K562 (cell line): Measurements from ENCODE around the gene UPF1. TPM values are rescaled to one million over a fixed set of nuclear protein-coding genes. Genes with fewer than 3 reads are reported as not detected.
"Not testable (repeated sequence)": the region's sequence is repeated elsewhere in the genome, so short reads cannot be mapped to it uniquely, and the experiment has no call there.

Experiments
- ATAC-seq: fragments of 200-7000 bp; cut with Tn5 transposase; 3 replicates; pipeline ENCODE4 v1.9.1; 2020; ENCODE audit warnings: moderate library complexity
- BruUV-seq: library from RNA; stranded (reverse); fragments of 400-500 nt; replicated peaks from 2 replicates; lab custom pipeline; 2021; lab: Mats Ljungman, UMichigan
- CTCF ChIA-PET: fragments of 300-600 bp; formaldehyde crosslinking; extraction: SDS; loops from one replicate; lab custom pipeline; 2021; ENCODE audit warnings: low intra/inter-chr PET ratio; lab: Yijun Ruan, JAX
- POLR2A ChIA-PET: fragments of 300-600, 350-650 bp; sonication (Branson Sonifier 250); formaldehyde crosslinking; extraction: SDS; loops from one replicate; lab custom pipeline; 2021; ENCODE audit warnings: antibody characterized with exemption, inconsistent platforms; lab: Yijun Ruan, JAX
- DNase-seq, 4 experiments: peaks; one replicate each; pipeline versions ENCODE4 v3.0.0 to v3.0.0-alpha.2; 2011 to 2018; ENCODE audit warnings: low spot score in 3 of 4, mixed read lengths in 3 of 4; ENCODE audit errors: extremely low read depth in 1 of 4
- FAIRE-seq: peaks from 2 replicates; lab custom pipeline; 2011; peaks lifted over from hg19 to GRCh38; lab: Jason Lieb, UNC
- H2AFZ ChIP-seq: 2 replicates; pipeline ENCODE4 v1.6.0; 2011; ENCODE audit warnings: low read depth, low read length, control low read depth, inconsistent platforms
- H3K27ac ChIP-seq: fragments of 200-600 bp; 3 replicates; pipeline ENCODE4 v1.8.0; 2011; ENCODE audit warnings: low read depth, mild to moderate bottlenecking, control low read depth, inconsistent platforms, low read length, moderate library complexity, mixed read lengths; ENCODE audit errors: extremely low read depth
- H3K27me3 ChIP-seq, 2 experiments: fragments of 300-600 bp in 1 of 2; 2 replicates in 1 of 2; 3 replicates in 1 of 2; pipeline versions ENCODE4 v1.6.0 to v1.8.0; 2011; ENCODE audit warnings: inconsistent platforms in 2 of 2, low read length in 2 of 2, mild to moderate bottlenecking in 1 of 2, mixed read lengths in 1 of 2, moderate library complexity in 1 of 2; ENCODE audit not compliant: control insufficient read depth in 2 of 2, insufficient read depth in 2 of 2
- H3K36me3 ChIP-seq: fragments of 300-600 bp; 3 replicates; pipeline ENCODE4 v1.8.0; 2011; ENCODE audit warnings: mild to moderate bottlenecking, low read length, inconsistent platforms; ENCODE audit not compliant: control insufficient read depth, insufficient read depth
- H3K4me1 ChIP-seq, 2 experiments: fragments of 200-600 bp in 1 of 2; replicated peaks in 1 of 2; 2 replicates in 1 of 2; 3 replicates in 1 of 2; pipeline versions ENCODE4 v1.5.1 to v1.8.0; 2011; ENCODE audit warnings: inconsistent platforms in 2 of 2, low read length in 2 of 2, mild to moderate bottlenecking in 1 of 2, mixed read lengths in 1 of 2, moderate library complexity in 1 of 2; ENCODE audit not compliant: control insufficient read depth in 2 of 2, insufficient read depth in 2 of 2
- H3K4me2 ChIP-seq: 2 replicates; pipeline ENCODE4 v1.6.1; 2011; ENCODE audit warnings: low read length, control low read depth, inconsistent platforms, mixed read lengths; ENCODE audit not compliant: insufficient read depth
- H3K4me3 ChIP-seq: fragments of 200-600 bp; sonication (generic), shearing (Covaris generic); 2 replicates; pipeline ENCODE4 v1.5.1; 2016; ENCODE audit warnings: control low read depth, inconsistent platforms
- H3K79me2 ChIP-seq: fragments of 200-600 bp; 3 replicates; pipeline ENCODE4 v1.8.0; 2011; ENCODE audit warnings: low read length, inconsistent platforms; ENCODE audit not compliant: control insufficient read depth, insufficient read depth
- H3K9ac ChIP-seq, 2 experiments: 2 replicates each; pipeline versions ENCODE4 v1.6.0 to v1.6.1; 2011; ENCODE audit warnings: low read depth in 2 of 2, low read length in 2 of 2, control low read depth in 1 of 2, inconsistent platforms in 1 of 2, mild to moderate bottlenecking in 1 of 2, mixed read lengths in 1 of 2; ENCODE audit not compliant: insufficient read depth in 1 of 2
- H3K9me1 ChIP-seq: one replicate; pipeline ENCODE4 v1.6.0; 2011; ENCODE audit warnings: inconsistent platforms, mild to moderate bottlenecking, low read length, moderate library complexity; ENCODE audit not compliant: control insufficient read depth, insufficient read depth
- H3K9me3 ChIP-seq: replicated peaks from 2 replicates; pipeline ENCODE4 v1.5.1; 2011; ENCODE audit warnings: low read depth, low read length, inconsistent platforms; ENCODE audit not compliant: control insufficient read depth, insufficient read depth
- H4K20me1 ChIP-seq: replicated peaks from 2 replicates; pipeline ENCODE4 v1.6.1; 2011; ENCODE audit warnings: low read length, inconsistent platforms, mixed read lengths; ENCODE audit not compliant: control insufficient read depth, insufficient read depth
- ATF3 ChIP-seq, 2 experiments: fragments of 450-650 bp in 1 of 2; sonication (generic) in 1 of 2; formaldehyde crosslinking in 1 of 2; IDR thresholded peaks in 1 of 2; conservative IDR thresholded peaks in 1 of 2; 2 replicates each; pipeline versions ENCODE4 v1.6.1 to v1.8.1; 2016 to 2023; ENCODE audit warnings: mild to moderate bottlenecking in 2 of 2, moderate library complexity in 2 of 2, inconsistent platforms in 1 of 2, missing genetic modification reagents in 1 of 2
- NFIC ChIP-seq: fragments of 450-650 bp; IDR thresholded peaks from 2 replicates; pipeline ENCODE4 v1.6.1; 2017; ENCODE audit warnings: mild to moderate bottlenecking, inconsistent platforms
- WGBS: fragments of 100-300 bp; shearing (Covaris generic); methylation state at CpG from one replicate; pipeline ENCODE4 v1.1.6; 2016; ENCODE audit warnings: low coverage, mixed read lengths; ENCODE audit not compliant: insufficient coverage; ENCODE audit errors: missing lambda C conversion rate; 5-methylcytosine and 5-hydroxymethylcytosine counted together
- in situ Hi-C: fragments of 300-500 bp; cut with MboI; formaldehyde crosslinking; loops from 4 replicates; pipeline ENCODE4 v1.15.0; 2018; ENCODE audit warnings: inconsistent platforms, mixed read lengths
- intact Hi-C: fragments of 100-400 bp; cut with micrococcal nuclease; formaldehyde crosslinking; loops from 2 replicates; pipeline ENCODE4 v1.14.2; 2022
- polyA plus RNA-seq, 8 experiments: library from polyadenylated mRNA; depleted of rRNA in 4 of 8; stranded (reverse) in 5 of 8; unstranded in 3 of 8; fragments of >200 nt; fragmentation: Nextera tagmentation in 2 of 8; fragmentation: Illumina TruSeq in 1 of 8; extraction: Ambion mirVana in 2 of 8; extraction: Trizol in 1 of 8; gene quantifications; 2 replicates each; pipeline versions ENCODE4 v1.2.1 to v1.2.3, GENCODE V29; 2011 to 2014; ENCODE audit warnings: inconsistent platforms in 1 of 8, missing spikeins in 1 of 8
- total RNA-seq, 7 experiments: library from RNA; depleted of rRNA in 6 of 7; stranded (reverse); fragments of >200 nt in 6 of 7; fragmentation: Illumina TruSeq in 2 of 7; extraction: Trizol in 2 of 7; gene quantifications; 2 replicates each; pipeline versions ENCODE4 v1.2.1 to v1.2.3, GENCODE V29; 2011 to 2021; ENCODE audit warnings: low replicate concordance in 1 of 7

UPF1 gene
- total and polyA plus RNA-seq, 9 of the 15 experiments (the other 6 are each of a cell fraction or from before 2014, with no cell fraction given) = 0.34 to 103 (median 27.9) TPM

DNA sequence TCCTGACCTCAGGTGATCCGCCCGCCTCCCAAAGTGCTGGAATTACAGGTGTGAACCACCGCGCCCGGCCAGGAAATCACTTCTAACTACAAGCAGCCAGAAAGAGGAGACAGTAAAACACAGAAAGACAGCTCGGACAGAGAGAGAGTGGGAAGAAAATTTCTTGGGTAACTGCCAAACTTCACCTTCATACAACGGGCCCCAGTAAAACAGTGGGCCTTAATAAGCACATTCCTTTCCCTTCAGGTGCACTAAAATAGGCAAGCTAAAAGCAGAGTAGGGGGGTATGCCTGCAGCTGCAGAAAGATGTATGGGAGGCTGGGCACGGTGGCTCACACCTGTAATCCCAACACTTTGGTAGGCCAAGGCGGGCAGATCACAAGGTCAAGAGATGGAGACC is 85.8 kb downstream of the UPF1 start:
- WGBS = 66% methylated on average over 9 of the region's 9 CpGs
- BruUV-seq; H4K20me1 ChIP-seq; H2AFZ ChIP-seq; H3K9me3 ChIP-seq; ATAC-seq; H3K27ac ChIP-seq; in situ Hi-C loops; H3K9ac ChIP-seq; H3K27me3 ChIP-seq; DNase-seq; H3K9me1 ChIP-seq; FAIRE-seq; TF ChIP-seq ATF3 (IDR thresholded peaks at IDR 0.05): not testable (repeated sequence)
- Histone ChIP-seq H3K4me2 (peak overlapping the region; percentile 94), H3K36me3 (peaks cover 59% of the 10 kb centered on the region; the same call in 2 of the 3 replicates), H3K4me1 (peaks cover 8 to 33% of the 10 kb centered on the region in 2 experiments; a peak in 4 of 5 replicates), H3K79me2 (peaks cover 72% of the 10 kb centered on the region), H3K4me3 (peak overlapping the region; percentile 95)
- ChIA-PET POLR2A (interaction anchor here (3.6 kb wide), 1 partner anchor 9 kb away, joined by 37 read pairs; no protein-coding TSS in a partner anchor), CTCF (interaction anchor here (0.8 kb wide), 1 partner anchor 69 kb away, joined by 3 read pairs; no protein-coding TSS in a partner anchor)
- intact Hi-C loops = loop anchor here (5.0 kb wide), 1 partner anchor 220 kb away; the partner anchor contains the start of gene TMEM161A
- TF ChIP-seq ATF3 (CRISPR knock-in tag; conservative IDR thresholded peaks at IDR 0.05) (0 out of 2 replicates have a peak, but pooled peaks have one; percentile 57), NFIC (peak; percentile 68)

Other genes starting within 250 kb of the UPF1 start
Only the 7 nearest of the 13 such genes appear.
- gene KLHL26, start 194.9 kb upstream of the UPF1 start, total RNA-seq (2014; rRNA removed) = 2.4 and 6.7 TPM in 2 replicates
- 0.80 and 1.0 TPM in 2 replicates for gene KLHL26, start 194.9 kb upstream of the UPF1 start, total RNA-seq (2014; rRNA removed; fragmentation: Illumina TruSeq; extraction: Trizol)
- 1.3 and 1.8 TPM in 2 replicates for gene KLHL26, start 194.9 kb upstream of the UPF1 start, total RNA-seq (2015; rRNA removed; fragmentation: Illumina TruSeq; extraction: Trizol)
- gene KLHL26, start 194.9 kb upstream of the UPF1 start, total RNA-seq (2021) = 12.7 and 13.3 TPM in 2 replicates
- 1.4 and 2.2 TPM in 2 replicates for gene KLHL26, start 194.9 kb upstream of the UPF1 start, polyA plus RNA-seq (2011; rRNA removed)
- 1.9 and 3.1 TPM in 2 replicates for gene KLHL26, start 194.9 kb upstream of the UPF1 start, polyA plus RNA-seq (2014; fragmentation: Illumina TruSeq; extraction: Trizol)
- gene KLHL26, start 194.9 kb upstream of the UPF1 start, polyA plus RNA-seq (2014; fragmentation: Nextera tagmentation; extraction: Ambion mirVana) = under 1 TPM; 0.13 to 0.17 TPM
- gene KLHL26, start 194.9 kb upstream of the UPF1 start, polyA plus RNA-seq (2014; rRNA removed) = 3.3 and 5.1 TPM in 2 replicates
- 1.5 and 1.6 TPM in 2 replicates for gene CRTC1, start 148.3 kb upstream of the UPF1 start, total RNA-seq (2014; rRNA removed)
- 0.25 and 0.29 TPM in 2 replicates for gene CRTC1, start 148.3 kb upstream of the UPF1 start, total RNA-seq (2014; rRNA removed; fragmentation: Illumina TruSeq; extraction: Trizol)
- gene CRTC1, start 148.3 kb upstream of the UPF1 start, total RNA-seq (2015; rRNA removed; fragmentation: Illumina TruSeq; extraction: Trizol) = 0.83 and 1.3 TPM in 2 replicates
- 3.8 and 4.3 TPM in 2 replicates for gene CRTC1, start 148.3 kb upstream of the UPF1 start, total RNA-seq (2021)
- gene CRTC1, start 148.3 kb upstream of the UPF1 start, polyA plus RNA-seq (2011; rRNA removed) = 0.36 and 0.47 TPM in 2 replicates
- gene CRTC1, start 148.3 kb upstream of the UPF1 start, polyA plus RNA-seq (2014; fragmentation: Illumina TruSeq; extraction: Trizol) = 1.2 and 1.7 TPM in 2 replicates
- not detected for gene CRTC1, start 148.3 kb upstream of the UPF1 start, polyA plus RNA-seq (2014; fragmentation: Nextera tagmentation; extraction: Ambion mirVana)
- gene CRTC1, start 148.3 kb upstream of the UPF1 start, polyA plus RNA-seq (2014; rRNA removed) = 1.8 and 2.1 TPM in 2 replicates
- gene COMP, start 40.7 kb upstream of the UPF1 start, total RNA-seq (2014; rRNA removed) = not detected in 2 replicates
- gene COMP, start 40.7 kb upstream of the UPF1 start, total RNA-seq (2014; rRNA removed; fragmentation: Illumina TruSeq; extraction: Trizol) = not detected in 2 replicates
- gene COMP, start 40.7 kb upstream of the UPF1 start, total RNA-seq (2015; rRNA removed; fragmentation: Illumina TruSeq; extraction: Trizol) = not detected in 2 replicates
- gene COMP, start 40.7 kb upstream of the UPF1 start, total RNA-seq (2021) = 0.07 TPM in 1 of 2 replicates, not detected in the other
- not detected in 2 replicates for gene COMP, start 40.7 kb upstream of the UPF1 start, polyA plus RNA-seq (2011; rRNA removed)
- gene COMP, start 40.7 kb upstream of the UPF1 start, polyA plus RNA-seq (2014; fragmentation: Illumina TruSeq; extraction: Trizol) = not detected in 2 replicates
- not detected for gene COMP, start 40.7 kb upstream of the UPF1 start, polyA plus RNA-seq (2014; fragmentation: Nextera tagmentation; extraction: Ambion mirVana)
- gene COMP, start 40.7 kb upstream of the UPF1 start, polyA plus RNA-seq (2014; rRNA removed) = not detected in 2 replicates
- gene CERS1, start 64.2 kb downstream of the UPF1 start, total RNA-seq (2014; rRNA removed) = 0.86 TPM in 2 replicates
- gene CERS1, start 64.2 kb downstream of the UPF1 start, total RNA-seq (2014; rRNA removed; fragmentation: Illumina TruSeq; extraction: Trizol) = 0.13 and 0.33 TPM in 2 replicates
- 0.43 and 1.4 TPM in 2 replicates for gene CERS1, start 64.2 kb downstream of the UPF1 start, total RNA-seq (2015; rRNA removed; fragmentation: Illumina TruSeq; extraction: Trizol)
- gene CERS1, start 64.2 kb downstream of the UPF1 start, total RNA-seq (2021) = 1.5 and 1.7 TPM in 2 replicates
- 1.5 and 3.8 TPM in 2 replicates for gene CERS1, start 64.2 kb downstream of the UPF1 start, polyA plus RNA-seq (2011; rRNA removed)
- gene CERS1, start 64.2 kb downstream of the UPF1 start, polyA plus RNA-seq (2014; fragmentation: Illumina TruSeq; extraction: Trizol) = 0.80 and 1.7 TPM in 2 replicates
- not detected for gene CERS1, start 64.2 kb downstream of the UPF1 start, polyA plus RNA-seq (2014; fragmentation: Nextera tagmentation; extraction: Ambion mirVana)
- gene CERS1, start 64.2 kb downstream of the UPF1 start, polyA plus RNA-seq (2014; rRNA removed) = 1.1 TPM in 2 replicates
- 239 and 305 TPM in 2 replicates for gene COPE, start 87.4 kb downstream of the UPF1 start, total RNA-seq (2014; rRNA removed)
- gene COPE, start 87.4 kb downstream of the UPF1 start, total RNA-seq (2014; rRNA removed; fragmentation: Illumina TruSeq; extraction: Trizol) = 19.2 and 33.2 TPM in 2 replicates
- gene COPE, start 87.4 kb downstream of the UPF1 start, total RNA-seq (2015; rRNA removed; fragmentation: Illumina TruSeq; extraction: Trizol) = 130 and 147 TPM in 2 replicates
- gene COPE, start 87.4 kb downstream of the UPF1 start, total RNA-seq (2021) = 273 and 289 TPM in 2 replicates
- gene COPE, start 87.4 kb downstream of the UPF1 start, polyA plus RNA-seq (2011; rRNA removed) = 159 and 263 TPM in 2 replicates
- 50.1 and 152 TPM in 2 replicates for gene COPE, start 87.4 kb downstream of the UPF1 start, polyA plus RNA-seq (2014; fragmentation: Illumina TruSeq; extraction: Trizol)
- 10 to 100 TPM in 1 of 2 experiments, 1 to 10 TPM in 1; 5.8 to 18.3 TPM for gene COPE, start 87.4 kb downstream of the UPF1 start, polyA plus RNA-seq (2014; fragmentation: Nextera tagmentation; extraction: Ambion mirVana)
- gene COPE, start 87.4 kb downstream of the UPF1 start, polyA plus RNA-seq (2014; rRNA removed) = 230 and 233 TPM in 2 replicates
- 113 and 149 TPM in 2 replicates for gene DDX49, start 87.8 kb downstream of the UPF1 start, total RNA-seq (2014; rRNA removed)
- gene DDX49, start 87.8 kb downstream of the UPF1 start, total RNA-seq (2014; rRNA removed; fragmentation: Illumina TruSeq; extraction: Trizol) = 26.2 and 45.7 TPM in 2 replicates
- gene DDX49, start 87.8 kb downstream of the UPF1 start, total RNA-seq (2015; rRNA removed; fragmentation: Illumina TruSeq; extraction: Trizol) = 51.1 and 57.8 TPM in 2 replicates
- gene DDX49, start 87.8 kb downstream of the UPF1 start, total RNA-seq (2021) = 78.9 and 88.6 TPM in 2 replicates
- 35.6 and 43.2 TPM in 2 replicates for gene DDX49, start 87.8 kb downstream of the UPF1 start, polyA plus RNA-seq (2011; rRNA removed)
- gene DDX49, start 87.8 kb downstream of the UPF1 start, polyA plus RNA-seq (2014; fragmentation: Illumina TruSeq; extraction: Trizol) = 33.3 and 53.3 TPM in 2 replicates
- gene DDX49, start 87.8 kb downstream of the UPF1 start, polyA plus RNA-seq (2014; fragmentation: Nextera tagmentation; extraction: Ambion mirVana) = 1 to 10 TPM; 1.1 to 6.3 TPM
- 61.3 and 65.9 TPM in 2 replicates for gene DDX49, start 87.8 kb downstream of the UPF1 start, polyA plus RNA-seq (2014; rRNA removed)
- 4.2 and 6.8 TPM in 2 replicates for gene HOMER3, start 109.3 kb downstream of the UPF1 start, total RNA-seq (2014; rRNA removed)
- 1.2 and 1.3 TPM in 2 replicates for gene HOMER3, start 109.3 kb downstream of the UPF1 start, total RNA-seq (2014; rRNA removed; fragmentation: Illumina TruSeq; extraction: Trizol)
- 1.5 and 2.7 TPM in 2 replicates for gene HOMER3, start 109.3 kb downstream of the UPF1 start, total RNA-seq (2015; rRNA removed; fragmentation: Illumina TruSeq; extraction: Trizol)
- gene HOMER3, start 109.3 kb downstream of the UPF1 start, total RNA-seq (2021) = 3.4 and 4.1 TPM in 2 replicates
- gene HOMER3, start 109.3 kb downstream of the UPF1 start, polyA plus RNA-seq (2011; rRNA removed) = 5.1 and 10.3 TPM in 2 replicates
- 2.9 and 4.7 TPM in 2 replicates for gene HOMER3, start 109.3 kb downstream of the UPF1 start, polyA plus RNA-seq (2014; fragmentation: Illumina TruSeq; extraction: Trizol)
- not detected for gene HOMER3, start 109.3 kb downstream of the UPF1 start, polyA plus RNA-seq (2014; fragmentation: Nextera tagmentation; extraction: Ambion mirVana)
- gene HOMER3, start 109.3 kb downstream of the UPF1 start, polyA plus RNA-seq (2014; rRNA removed) = 3.7 and 6.4 TPM in 2 replicates